WTC11 (cell line): ENCODE measurements around the gene OTUD7B. TPM values are rescaled to one million over a fixed set of nuclear protein-coding genes. Genes with fewer than 3 reads are reported as not detected.

ENCODE experiments used
- ATAC-seq: fragments of 200-7000 bp; cut with Tn5 transposase; 2 replicates; pipeline ENCODE4 v1.10.0; 2021; ENCODE audit warnings: mild to moderate bottlenecking, moderate library complexity
- CTCF ChIA-PET: fragments of 300-600 bp; sonication (Branson Sonifier 250); formaldehyde crosslinking; loops from one replicate; lab custom pipeline; 2021; ENCODE audit warnings: antibody characterized with exemption; lab: Charles Lee
- POLR2A ChIA-PET: fragments of 350-600 bp; sonication (Branson Sonifier 250); formaldehyde crosslinking; loops from one replicate; lab custom pipeline; 2021; ENCODE audit warnings: antibody characterized with exemption; lab: Charles Lee
- DNase-seq: peaks from one replicate; pipeline ENCODE4 v3.0.0; 2021; ENCODE audit warnings: low spot score
- H3K27ac Mint-ChIP-seq: 2 replicates; pipeline ENCODE4 v1.8.0; 2021; ENCODE audit warnings: mixed read lengths
- H3K27me3 Mint-ChIP-seq: 2 replicates; pipeline ENCODE4 v1.8.0; 2021; ENCODE audit warnings: low read depth, mild to moderate bottlenecking, moderate library complexity, mixed read lengths
- H3K36me3 Mint-ChIP-seq: 2 replicates; pipeline ENCODE4 v1.8.0; 2021; ENCODE audit warnings: mixed read lengths
- H3K4me1 Mint-ChIP-seq: 2 replicates; pipeline ENCODE4 v1.8.0; 2022; ENCODE audit warnings: mixed read lengths
- H3K4me3 Mint-ChIP-seq: 2 replicates; pipeline ENCODE4 v1.8.0; 2021; ENCODE audit warnings: mild to moderate bottlenecking, moderate library complexity, mixed read lengths
- H3K9me3 Mint-ChIP-seq: 2 replicates; pipeline ENCODE4 v1.8.0; 2021; ENCODE audit warnings: mixed read lengths
- CDX4 ChIP-seq: fragments of 250-450 bp; sonication (Bioruptor Pico); IDR thresholded peaks from 2 replicates; pipeline ENCODE4 v1.9.0; 2021; ENCODE audit warnings: moderate library complexity, mild to moderate bottlenecking, inconsistent platforms, borderline replicate concordance
- EMX1 ChIP-seq: fragments of 250-450 bp; sonication (Bioruptor Pico); IDR thresholded peaks from 2 replicates; pipeline ENCODE4 v1.8.0; 2021; ENCODE audit warnings: mild to moderate bottlenecking
- ERG ChIP-seq: fragments of 250-450 bp; sonication (Bioruptor Pico); IDR thresholded peaks from 2 replicates; pipeline ENCODE4 v1.8.0; 2021; ENCODE audit warnings: mild to moderate bottlenecking
- IRF1 ChIP-seq: sonication (generic); formaldehyde crosslinking; IDR thresholded peaks from 2 replicates; pipeline ENCODE4 v1.8.0; 2023; ENCODE audit warnings: missing genetic modification reagents
- JAZF1 ChIP-seq: fragments of 250-450 bp; sonication (Bioruptor Pico); IDR thresholded peaks from 2 replicates; pipeline ENCODE4 v1.9.0; 2021; ENCODE audit warnings: moderate library complexity, mild to moderate bottlenecking, inconsistent platforms
- NFE2L1 ChIP-seq: sonication (generic); formaldehyde crosslinking; IDR thresholded peaks from 2 replicates; pipeline ENCODE4 v1.8.1; 2023; ENCODE audit warnings: missing genetic modification reagents
- NR3C1 ChIP-seq: sonication (generic); formaldehyde crosslinking; conservative IDR thresholded peaks from 2 replicates; pipeline ENCODE4 v1.8.1; 2023; ENCODE audit warnings: low read depth, mild to moderate bottlenecking, missing genetic modification reagents
- SMAD4 ChIP-seq: sonication (generic); formaldehyde crosslinking; IDR thresholded peaks from 2 replicates; pipeline ENCODE4 v1.8.0; 2022; ENCODE audit warnings: mild to moderate bottlenecking, missing genetic modification reagents
- TCF7 ChIP-seq: sonication (generic); formaldehyde crosslinking; IDR thresholded peaks from 2 replicates; pipeline ENCODE4 v1.8.0; 2022; ENCODE audit warnings: mild to moderate bottlenecking, low read depth, missing genetic modification reagents, moderate library complexity
- ZNF121 ChIP-seq: sonication (generic); formaldehyde crosslinking; IDR thresholded peaks from 2 replicates; pipeline ENCODE4 v1.8.0; 2023; ENCODE audit warnings: missing genetic modification reagents
- ZNF219 ChIP-seq: sonication (generic); formaldehyde crosslinking; IDR thresholded peaks from 2 replicates; pipeline ENCODE4 v1.8.0; 2023; ENCODE audit warnings: missing genetic modification reagents, mild to moderate bottlenecking, borderline replicate concordance
- ZNF317 ChIP-seq: sonication (generic); formaldehyde crosslinking; IDR thresholded peaks from 2 replicates; pipeline ENCODE4 v1.8.1; 2023; ENCODE audit warnings: low read depth, mild to moderate bottlenecking, moderate library complexity, missing genetic modification reagents, borderline replicate concordance
- ZNF423 ChIP-seq: fragments of 250-450 bp; sonication (Bioruptor Pico); IDR thresholded peaks from 2 replicates; pipeline ENCODE4 v2.1.2; 2022; ENCODE audit warnings: mild to moderate bottlenecking, moderate library complexity
- ZNF532 ChIP-seq: fragments of 250-450 bp; sonication (Bioruptor Pico); IDR thresholded peaks from 2 replicates; pipeline ENCODE4 v1.9.0; 2021; ENCODE audit warnings: mild to moderate bottlenecking, borderline replicate concordance
- total RNA-seq: library from RNA; stranded (reverse); gene quantifications from 3 replicates; pipeline ENCODE4 v1.2.3, GENCODE V29; 2021
- TF ChIP-seq, protein P1 (sequence below): sonication (generic); formaldehyde crosslinking; IDR thresholded peaks from 2 replicates; pipeline ENCODE4 v1.8.1; 2023; ENCODE audit warnings: mild to moderate bottlenecking, moderate library complexity, missing genetic modification reagents
- TF ChIP-seq, protein P2 (sequence below): sonication (generic); formaldehyde crosslinking; conservative IDR thresholded peaks from 2 replicates; pipeline ENCODE4 v1.8.1; 2022; ENCODE audit warnings: mild to moderate bottlenecking, missing genetic modification reagents
- TF ChIP-seq, protein P3 (sequence below): sonication (generic); formaldehyde crosslinking; IDR thresholded peaks from 2 replicates; pipeline ENCODE4 v1.8.0; 2022; ENCODE audit warnings: missing genetic modification reagents

Gene OTUD7B
- total RNA-seq, 1 experiment from 2014 or later = 21.0 TPM

DNA sequence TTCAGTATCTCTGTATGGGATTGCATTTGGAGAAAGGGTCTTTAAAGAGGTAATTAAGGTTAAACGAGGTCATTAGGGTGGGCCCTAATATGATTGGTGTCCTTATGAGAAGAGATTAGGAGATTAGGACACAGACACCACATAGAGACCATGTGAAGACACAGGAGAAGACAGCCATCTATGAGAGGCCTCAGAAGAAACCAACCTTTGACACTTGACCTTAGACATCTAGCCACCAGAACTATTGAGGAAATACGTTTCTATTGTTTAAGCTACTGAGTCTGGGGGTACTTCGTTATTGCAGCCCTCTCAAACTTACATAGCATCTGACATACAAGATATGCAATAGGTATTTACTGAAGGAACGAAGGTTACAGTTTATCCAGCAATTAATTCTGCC is 49.7 kb upstream of the OTUD7B start:
- TF ChIP-seq CDX4 (CRISPR knock-in tag) = no peak
- TF ChIP-seq IRF1 (CRISPR knock-in tag) = no peak
- TF ChIP-seq, protein P1, sequence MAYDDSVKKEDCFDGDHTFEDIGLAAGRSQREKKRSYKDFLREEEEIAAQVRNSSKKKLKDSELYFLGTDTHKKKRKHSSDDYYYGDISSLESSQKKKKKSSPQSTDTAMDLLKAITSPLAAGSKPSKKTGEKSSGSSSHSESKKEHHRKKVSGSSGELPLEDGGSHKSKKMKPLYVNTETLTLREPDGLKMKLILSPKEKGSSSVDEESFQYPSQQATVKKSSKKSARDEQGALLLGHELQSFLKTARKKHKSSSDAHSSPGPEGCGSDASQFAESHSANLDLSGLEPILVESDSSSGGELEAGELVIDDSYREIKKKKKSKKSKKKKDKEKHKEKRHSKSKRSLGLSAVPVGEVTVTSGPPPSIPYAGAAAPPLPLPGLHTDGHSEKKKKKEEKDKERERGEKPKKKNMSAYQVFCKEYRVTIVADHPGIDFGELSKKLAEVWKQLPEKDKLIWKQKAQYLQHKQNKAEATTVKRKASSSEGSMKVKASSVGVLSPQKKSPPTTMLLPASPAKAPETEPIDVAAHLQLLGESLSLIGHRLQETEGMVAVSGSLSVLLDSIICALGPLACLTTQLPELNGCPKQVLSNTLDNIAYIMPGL = no peak
- TF ChIP-seq ZNF532 (CRISPR knock-in tag) = no peak
- TF ChIP-seq, protein P2, sequence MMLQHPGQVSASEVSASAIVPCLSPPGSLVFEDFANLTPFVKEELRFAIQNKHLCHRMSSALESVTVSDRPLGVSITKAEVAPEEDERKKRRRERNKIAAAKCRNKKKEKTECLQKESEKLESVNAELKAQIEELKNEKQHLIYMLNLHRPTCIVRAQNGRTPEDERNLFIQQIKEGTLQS = no peak
- TF ChIP-seq, protein P3, sequence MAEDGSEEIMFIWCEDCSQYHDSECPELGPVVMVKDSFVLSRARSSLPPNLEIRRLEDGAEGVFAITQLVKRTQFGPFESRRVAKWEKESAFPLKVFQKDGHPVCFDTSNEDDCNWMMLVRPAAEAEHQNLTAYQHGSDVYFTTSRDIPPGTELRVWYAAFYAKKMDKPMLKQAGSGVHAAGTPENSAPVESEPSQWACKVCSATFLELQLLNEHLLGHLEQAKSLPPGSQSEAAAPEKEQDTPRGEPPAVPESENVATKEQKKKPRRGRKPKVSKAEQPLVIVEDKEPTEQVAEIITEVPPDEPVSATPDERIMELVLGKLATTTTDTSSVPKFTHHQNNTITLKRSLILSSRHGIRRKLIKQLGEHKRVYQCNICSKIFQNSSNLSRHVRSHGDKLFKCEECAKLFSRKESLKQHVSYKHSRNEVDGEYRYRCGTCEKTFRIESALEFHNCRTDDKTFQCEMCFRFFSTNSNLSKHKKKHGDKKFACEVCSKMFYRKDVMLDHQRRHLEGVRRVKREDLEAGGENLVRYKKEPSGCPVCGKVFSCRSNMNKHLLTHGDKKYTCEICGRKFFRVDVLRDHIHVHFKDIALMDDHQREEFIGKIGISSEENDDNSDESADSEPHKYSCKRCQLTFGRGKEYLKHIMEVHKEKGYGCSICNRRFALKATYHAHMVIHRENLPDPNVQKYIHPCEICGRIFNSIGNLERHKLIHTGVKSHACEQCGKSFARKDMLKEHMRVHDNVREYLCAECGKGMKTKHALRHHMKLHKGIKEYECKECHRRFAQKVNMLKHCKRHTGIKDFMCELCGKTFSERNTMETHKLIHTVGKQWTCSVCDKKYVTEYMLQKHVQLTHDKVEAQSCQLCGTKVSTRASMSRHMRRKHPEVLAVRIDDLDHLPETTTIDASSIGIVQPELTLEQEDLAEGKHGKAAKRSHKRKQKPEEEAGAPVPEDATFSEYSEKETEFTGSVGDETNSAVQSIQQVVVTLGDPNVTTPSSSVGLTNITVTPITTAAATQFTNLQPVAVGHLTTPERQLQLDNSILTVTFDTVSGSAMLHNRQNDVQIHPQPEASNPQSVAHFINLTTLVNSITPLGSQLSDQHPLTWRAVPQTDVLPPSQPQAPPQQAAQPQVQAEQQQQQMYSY = no peak
- no peak for TF ChIP-seq ZNF219 (CRISPR knock-in tag)
- no peak for TF ChIP-seq ZNF317 (CRISPR knock-in tag)
- TF ChIP-seq SMAD4 (CRISPR knock-in tag) = no peak
- TF ChIP-seq NFE2L1 = no peak
- TF ChIP-seq JAZF1 (CRISPR knock-in tag) = no peak
- no peak for TF ChIP-seq NR3C1 (CRISPR knock-in tag)
- TF ChIP-seq ZNF121 (CRISPR knock-in tag) = no peak
- TF ChIP-seq TCF7 = no peak
- no peak for TF ChIP-seq ERG
- TF ChIP-seq EMX1 = no peak
- TF ChIP-seq ZNF423 (CRISPR knock-in tag) = no peak
- DNase-seq (no peak), ATAC-seq (no peak)
- H3K27ac Mint-ChIP-seq = no peak overlapping the region
- no peaks in the 10 kb centered on the region for H3K4me1 Mint-ChIP-seq
- H3K36me3 Mint-ChIP-seq = no peaks in the 10 kb centered on the region
- H3K27me3 Mint-ChIP-seq = no peaks in the 10 kb centered on the region
- peaks cover 4% of the 10 kb centered on the region for H3K9me3 Mint-ChIP-seq
- ChIA-PET POLR2A (no interaction called here), CTCF (no interaction called here)
- H3K4me3 Mint-ChIP-seq = no peak overlapping the region
